Transverse colon (tissue), 4 donors: ENCODE data around the gene CADM1. TPM values are rescaled to one million over a fixed set of nuclear protein-coding genes. Genes with fewer than 3 reads are reported as not detected.
A peak's percentile ranks its signal among the peaks of the same experiment; 100 is the strongest.

Experiments used
- DNase-seq: peaks from one replicate; pipeline ENCODE4 v3.0.0-alpha.2; 2019
- H3K27ac ChIP-seq, 4 donors: fragments of 200-600 bp; sonication (generic); 2 replicates each; pipeline ENCODE4 v1.5.1; 2016 to 2018; ENCODE audit warnings: inconsistent platforms in 4 of 4
- H3K27me3 ChIP-seq: fragments of 200-600 bp; sonication (generic); 2 replicates; pipeline ENCODE4 v1.5.1; 2017; ENCODE audit warnings: inconsistent platforms
- H3K36me3 ChIP-seq, 4 donors: fragments of 200-600 bp; sonication (generic); 2 replicates each; pipeline ENCODE4 v1.5.1; 2017 to 2019; ENCODE audit warnings: inconsistent platforms in 4 of 4
- H3K4me1 ChIP-seq, 4 donors: fragments of 200-600 bp; sonication (generic); 2 replicates each; pipeline ENCODE4 v1.5.1; 2017 to 2020; ENCODE audit warnings: inconsistent platforms in 4 of 4
- H3K4me3 ChIP-seq, 4 donors: fragments of 200-600 bp; sonication (generic); 1 replicate in 1 of 4; 2 replicates in 3 of 4; pipeline versions ENCODE4 v1.5.1 to v1.6.1; 2017 to 2019; ENCODE audit warnings: inconsistent platforms in 4 of 4
- H3K9me3 ChIP-seq, 2 donors: fragments of 200-600 bp; sonication (generic); 2 replicates each; pipeline ENCODE4 v1.5.1; 2017 to 2019; ENCODE audit warnings: inconsistent platforms in 2 of 2
- EP300 ChIP-seq: sonication (generic); formaldehyde crosslinking; IDR thresholded peaks from one replicate; pipeline ENCODE4 v1.6.1; 2017; ENCODE audit warnings: antibody characterized with exemption, low read depth
- POLR2A ChIP-seq: fragments of 450-650 bp; IDR thresholded peaks from one replicate; pipeline ENCODE4 v1.6.1; 2016; ENCODE audit warnings: antibody characterized with exemption, mild to moderate bottlenecking, moderate library complexity
- POLR2AphosphoS5 ChIP-seq, 3 donors: sonication (generic); formaldehyde crosslinking; IDR thresholded peaks; one replicate each; pipeline ENCODE4 v1.6.1; 2016; ENCODE audit warnings: antibody characterized with exemption in 3 of 3
- WGBS, 2 donors: methylation state at CpG; one replicate each; pipeline ENCODE4 v1.1.5; 2018; ENCODE audit warnings: low coverage in 1 of 2; 5-methylcytosine and 5-hydroxymethylcytosine counted together
- in situ Hi-C, 4 donors: fragments of 200-750 bp; cut with MboI; loops; one replicate each; pipeline versions ENCODE4 v1.15.0 to v1.15.1; 2017; ENCODE audit warnings: low sequenced_read_pairs in 3 of 4, low pct_ligation_motif_present in 1 of 4, low pct_unique_long_range_greater_than_20kb in 1 of 4
- intact Hi-C: fragments of 100-400 bp; cut with DNase I; formaldehyde crosslinking; loops from one replicate; pipeline ENCODE4 v1.15.1; 2023; ENCODE audit warnings: low total_unique reads
- total RNA-seq, 4 donors: library from RNA; depleted of rRNA; stranded (reverse); fragments of >200 nt; gene quantifications; one replicate each; pipeline ENCODE4 v1.1.0, GENCODE V29; 2016
- TF ChIP-seq, protein P1 (sequence below), 5 experiments: fragments of 200-600 bp in 3 of 5; fragments of 450-650 bp in 2 of 5; sonication (generic) in 3 of 5; IDR thresholded peaks; 1 replicate in 2 of 5; 2 replicates in 3 of 5; pipeline ENCODE4 v1.5.1; 2016 to 2017; ENCODE audit warnings: antibody characterized with exemption in 5 of 5, inconsistent platforms in 3 of 5, mild to moderate bottlenecking in 2 of 5, moderate library complexity in 1 of 5

CADM1 gene
- total RNA-seq, 4 donors from 2014 or later, result 2.8 to 6.4 (median 3.7) TPM

DNA sequence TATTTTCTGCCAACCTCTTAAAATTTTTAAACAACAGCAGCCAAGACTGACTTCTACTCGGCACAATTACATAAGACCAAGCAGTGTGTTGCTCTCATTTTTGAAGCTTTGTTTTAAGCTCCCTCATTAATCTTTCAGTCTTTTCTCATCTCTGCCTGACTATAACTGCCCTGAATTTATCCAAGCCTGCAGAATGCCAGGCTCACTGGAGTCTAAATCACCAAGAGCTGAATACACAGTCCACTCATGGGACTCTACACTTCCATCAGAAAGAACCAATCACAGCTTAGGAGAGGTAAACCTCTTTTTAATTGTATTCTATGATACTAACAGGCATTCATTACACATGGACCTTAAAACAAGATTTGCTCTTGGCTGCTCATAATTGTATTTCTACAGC lies 178.7 kb downstream of the CADM1 start:
- H3K36me3 ChIP-seq, result no peaks in the 10 kb centered on the region
- in situ Hi-C loops (loop anchor here (10.0 to 25.0 kb wide), 6 partner anchors 362 to 1362 kb away; no protein-coding TSS in a partner anchor), intact Hi-C loops (loop anchor here (5.0 kb wide), 1 partner anchor 952 kb away; no protein-coding TSS in a partner anchor)
- H3K4me1 ChIP-seq, result peaks cover 0 to 4% (median 0%) of the 10 kb centered on the region in 4 donors
- no peaks in the 10 kb centered on the region for H3K27me3 ChIP-seq
- no peak for DNase-seq
- H3K9me3 ChIP-seq, result no peaks in the 10 kb centered on the region
- H3K27ac ChIP-seq, result no peak overlapping the region
- 74 to 94% methylated on average over 1 of the region's 1 CpG for WGBS, 2 donors
- TF ChIP-seq, protein P1, sequence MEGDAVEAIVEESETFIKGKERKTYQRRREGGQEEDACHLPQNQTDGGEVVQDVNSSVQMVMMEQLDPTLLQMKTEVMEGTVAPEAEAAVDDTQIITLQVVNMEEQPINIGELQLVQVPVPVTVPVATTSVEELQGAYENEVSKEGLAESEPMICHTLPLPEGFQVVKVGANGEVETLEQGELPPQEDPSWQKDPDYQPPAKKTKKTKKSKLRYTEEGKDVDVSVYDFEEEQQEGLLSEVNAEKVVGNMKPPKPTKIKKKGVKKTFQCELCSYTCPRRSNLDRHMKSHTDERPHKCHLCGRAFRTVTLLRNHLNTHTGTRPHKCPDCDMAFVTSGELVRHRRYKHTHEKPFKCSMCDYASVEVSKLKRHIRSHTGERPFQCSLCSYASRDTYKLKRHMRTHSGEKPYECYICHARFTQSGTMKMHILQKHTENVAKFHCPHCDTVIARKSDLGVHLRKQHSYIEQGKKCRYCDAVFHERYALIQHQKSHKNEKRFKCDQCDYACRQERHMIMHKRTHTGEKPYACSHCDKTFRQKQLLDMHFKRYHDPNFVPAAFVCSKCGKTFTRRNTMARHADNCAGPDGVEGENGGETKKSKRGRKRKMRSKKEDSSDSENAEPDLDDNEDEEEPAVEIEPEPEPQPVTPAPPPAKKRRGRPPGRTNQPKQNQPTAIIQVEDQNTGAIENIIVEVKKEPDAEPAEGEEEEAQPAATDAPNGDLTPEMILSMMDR (IDR thresholded peaks at IDR 0.05), result no peak
- no peak for TF ChIP-seq POLR2AphosphoS5 (IDR thresholded peaks at IDR 0.05)
- H3K4me3 ChIP-seq, result no peak overlapping the region

DNA sequence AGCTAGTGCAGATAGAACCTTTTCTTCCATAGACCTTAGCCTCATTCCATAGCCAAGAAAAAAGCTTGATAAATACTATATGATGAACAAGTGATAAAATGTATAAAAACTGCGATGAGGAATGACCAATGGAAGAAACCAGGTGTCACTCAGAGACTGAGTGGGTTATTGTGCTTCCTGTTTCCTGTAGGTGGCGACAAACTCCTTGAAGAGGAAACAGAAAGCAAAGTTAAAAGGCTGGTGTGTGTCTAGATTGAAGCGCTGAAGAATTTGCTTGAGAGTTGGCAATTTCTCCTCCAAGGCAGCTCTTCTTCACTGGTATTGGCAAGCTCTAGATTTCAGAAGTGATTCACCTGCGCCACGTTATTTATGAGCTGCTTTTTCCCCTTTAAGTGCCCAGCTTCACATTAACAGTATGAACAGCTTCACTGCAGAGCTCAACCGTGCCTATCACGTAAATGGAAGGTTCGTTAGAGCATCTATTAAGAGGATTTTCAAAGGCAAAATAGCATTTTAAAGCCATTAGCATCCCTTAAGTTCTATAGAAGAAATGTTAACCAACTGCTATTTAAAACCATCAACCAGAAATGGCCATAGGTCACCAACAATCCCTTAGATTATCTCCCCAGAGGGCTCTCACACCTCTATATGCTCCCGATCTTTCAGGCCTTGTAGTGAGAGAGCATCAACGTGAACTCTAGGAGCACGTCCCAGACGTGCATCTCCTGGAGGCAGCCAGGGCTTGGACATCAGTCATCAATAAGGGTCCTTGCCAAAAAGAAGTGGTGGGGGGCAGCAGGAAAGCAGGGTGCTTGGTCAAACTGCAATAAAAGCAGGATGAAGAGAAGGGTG lies 179.4 kb downstream of the CADM1 start:
- H3K36me3 ChIP-seq, result no peaks in the 10 kb centered on the region
- H3K27me3 ChIP-seq, result no peaks in the 10 kb centered on the region
- peak; percentile 18 for DNase-seq
- no peaks in the 10 kb centered on the region for H3K9me3 ChIP-seq
- H3K4me3 ChIP-seq, result peak overlapping the region in 1 of 4 donors; percentile 14
- intact Hi-C loops, result loop anchor here (5.0 kb wide), 2 partner anchors 457 to 952 kb away; no protein-coding TSS in a partner anchor
- WGBS, 2 donors, result 53 to 54% methylated on average over 11 to 12 of the region's 12 CpGs
- in situ Hi-C loops, result loop anchor here (10.0 to 25.0 kb wide), 6 partner anchors 362 to 1362 kb away; no protein-coding TSS in a partner anchor
- no peak overlapping the region for H3K27ac ChIP-seq
- TF ChIP-seq POLR2A, result no peak
- TF ChIP-seq, protein P1 (IDR thresholded peaks at IDR 0.05), result peak; percentile 69 to 77 (median 73)
- peaks cover 0 to 4% (median 0%) of the 10 kb centered on the region in 4 donors for H3K4me1 ChIP-seq

DNA sequence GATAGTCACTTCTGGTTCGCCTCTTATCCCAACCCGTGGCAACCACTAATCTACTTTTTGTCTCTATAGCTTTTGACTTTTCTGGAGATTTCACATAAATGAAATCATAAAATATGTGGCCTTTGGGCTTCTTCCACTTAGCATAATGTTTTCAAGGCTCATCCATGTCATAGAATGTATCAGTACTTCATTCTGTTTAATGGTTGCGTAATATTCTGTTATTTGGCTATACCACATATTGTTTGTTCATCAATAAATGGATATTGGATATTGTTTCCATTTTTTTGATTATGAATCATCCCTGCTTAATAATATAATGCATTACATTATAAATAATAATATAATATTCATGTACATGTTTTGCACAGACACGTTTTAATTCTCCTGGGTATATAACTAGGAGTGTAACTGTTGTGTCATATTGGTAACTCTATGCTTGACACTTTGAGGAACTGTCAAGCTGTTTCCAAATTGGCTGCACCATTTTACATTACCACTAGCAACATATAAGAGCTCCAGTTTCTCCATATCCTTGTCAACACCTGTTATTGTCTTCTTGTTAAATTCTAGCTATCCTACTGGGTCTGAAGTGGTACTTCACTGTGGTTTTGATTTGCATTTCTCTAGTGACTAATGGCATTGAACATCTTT lies 181.5 kb downstream of the CADM1 start:
- TF ChIP-seq EP300 (no peak), POLR2A (no peak), POLR2AphosphoS5 (IDR thresholded peaks at IDR 0.05) (no peak)
- TF ChIP-seq, protein P1 (IDR thresholded peaks at IDR 0.05), result no peak
- WGBS, 2 donors, result 89 to 93% methylated on average over 4 of the region's 4 CpGs
- intact Hi-C loops, result loop anchor here (5.0 kb wide), 1 partner anchor 460 kb away; no protein-coding TSS in a partner anchor
- in situ Hi-C loops, result loop anchor here in 1 of 4 donors (10.0 kb wide), 1 partner anchor 952 kb away; no protein-coding TSS in a partner anchor
- Histone ChIP-seq H3K27ac (no peak overlapping the region), H3K4me3 (no peak overlapping the region), H3K36me3 (no peaks in the 10 kb centered on the region), H3K27me3 (no peaks in the 10 kb centered on the region), H3K4me1 (peaks cover 0 to 4% (median 0%) of the 10 kb centered on the region in 4 donors), H3K9me3 (no peaks in the 10 kb centered on the region)
- no peak for DNase-seq
